ENCODE results near the gene DHFR. TPM values are rescaled to one million over a fixed set of nuclear protein-coding genes. Genes with fewer than 3 reads are reported as not detected.
"Not testable (repeated sequence)": the region's sequence is repeated elsewhere in the genome, so short reads cannot be mapped to it uniquely, and the experiment has no call there.

DHFR gene
- total and polyA plus RNA-seq, 8 donors = 19.5 to 69.8 (median 43.7) TPM

DNA sequence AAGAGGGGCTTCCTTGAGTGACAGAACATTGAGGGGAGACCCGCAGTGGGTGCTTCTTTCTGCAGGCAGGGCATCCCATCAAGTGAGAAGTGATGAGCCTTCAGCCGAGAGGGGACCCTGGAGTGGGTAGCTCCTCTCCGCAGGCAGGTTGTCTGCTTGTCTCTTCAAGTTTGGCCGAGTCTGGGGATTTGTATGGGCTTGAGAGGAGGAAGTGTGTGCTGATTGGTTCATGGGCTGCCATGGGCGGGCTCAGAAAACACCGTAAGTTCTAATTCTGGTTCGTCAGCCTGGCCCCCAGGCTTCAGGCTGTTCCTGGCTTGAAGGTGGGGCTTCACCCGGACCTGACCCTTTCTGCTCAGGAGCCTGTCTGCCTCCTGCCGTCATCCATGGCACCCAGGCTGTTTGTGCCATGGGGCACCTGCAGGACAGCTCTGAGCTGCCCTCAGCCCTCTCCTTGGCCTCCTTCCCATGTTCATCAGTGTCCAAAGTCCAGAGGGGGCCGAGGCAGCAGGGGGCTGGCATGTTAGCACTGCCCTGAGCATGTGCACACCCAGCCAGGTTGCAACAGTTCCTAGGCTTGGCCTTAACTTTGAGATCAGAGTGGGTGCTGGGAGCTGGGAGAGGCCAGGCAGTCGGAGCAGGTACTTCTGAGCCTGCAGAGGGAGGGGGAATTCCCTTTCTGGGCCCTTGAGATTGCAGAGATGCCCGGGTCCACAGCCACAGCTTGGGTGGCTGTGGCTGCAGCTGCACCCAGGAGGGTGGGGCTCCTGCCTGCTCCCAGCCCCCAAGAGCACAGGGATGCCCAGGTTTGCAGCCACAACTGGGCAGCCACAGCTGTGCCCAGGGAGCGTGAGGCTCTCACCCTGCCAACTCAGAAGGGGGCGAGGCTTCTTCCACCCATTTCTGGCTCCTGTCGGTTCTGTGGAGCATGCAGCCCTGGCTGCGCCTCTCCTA lies 13.5 kb upstream of the DHFR start:
- no peaks in the 10 kb centered on the region for H3K9me3 ChIP-seq
- H3K4me1 ChIP-seq = no peaks in the 10 kb centered on the region
- H3K4me3 ChIP-seq = no peak overlapping the region
- no peaks in the 10 kb centered on the region for H3K27me3 ChIP-seq
- H3K27ac ChIP-seq = no peak overlapping the region
- peak in 2 of 4 donors; percentile 61 to 67 for DNase-seq
- H3K36me3 ChIP-seq = peaks cover 0 to 79% of the 10 kb centered on the region in 2 donors
- peak; percentile 96 for ATAC-seq
- TF ChIP-seq, protein P1, sequence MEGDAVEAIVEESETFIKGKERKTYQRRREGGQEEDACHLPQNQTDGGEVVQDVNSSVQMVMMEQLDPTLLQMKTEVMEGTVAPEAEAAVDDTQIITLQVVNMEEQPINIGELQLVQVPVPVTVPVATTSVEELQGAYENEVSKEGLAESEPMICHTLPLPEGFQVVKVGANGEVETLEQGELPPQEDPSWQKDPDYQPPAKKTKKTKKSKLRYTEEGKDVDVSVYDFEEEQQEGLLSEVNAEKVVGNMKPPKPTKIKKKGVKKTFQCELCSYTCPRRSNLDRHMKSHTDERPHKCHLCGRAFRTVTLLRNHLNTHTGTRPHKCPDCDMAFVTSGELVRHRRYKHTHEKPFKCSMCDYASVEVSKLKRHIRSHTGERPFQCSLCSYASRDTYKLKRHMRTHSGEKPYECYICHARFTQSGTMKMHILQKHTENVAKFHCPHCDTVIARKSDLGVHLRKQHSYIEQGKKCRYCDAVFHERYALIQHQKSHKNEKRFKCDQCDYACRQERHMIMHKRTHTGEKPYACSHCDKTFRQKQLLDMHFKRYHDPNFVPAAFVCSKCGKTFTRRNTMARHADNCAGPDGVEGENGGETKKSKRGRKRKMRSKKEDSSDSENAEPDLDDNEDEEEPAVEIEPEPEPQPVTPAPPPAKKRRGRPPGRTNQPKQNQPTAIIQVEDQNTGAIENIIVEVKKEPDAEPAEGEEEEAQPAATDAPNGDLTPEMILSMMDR (IDR thresholded peaks at IDR 0.05) = no peak
- intact Hi-C loops (cut with DNase I) = no loop called here

GRCh38 chr5:80667384-80667783 lies 12.6 kb upstream of the DHFR start:
- no peak overlapping the region for H3K27ac ChIP-seq
- intact Hi-C loops (cut with DNase I) = no loop called here
- H3K36me3 ChIP-seq = peaks cover 0 to 79% of the 10 kb centered on the region in 2 donors
- H3K4me3 ChIP-seq = no peak overlapping the region
- DNase-seq (no peak), ATAC-seq (no peak)
- no peaks in the 10 kb centered on the region for H3K4me1 ChIP-seq
- H3K27me3 ChIP-seq = no peaks in the 10 kb centered on the region
- TF ChIP-seq, protein P1 (IDR thresholded peaks at IDR 0.05) = no peak
- no peaks in the 10 kb centered on the region for H3K9me3 ChIP-seq

- TF ChIP-seq, protein P1 (IDR thresholded peaks at IDR 0.05) = no peak
- H3K36me3 ChIP-seq = peaks cover 0 to 82% of the 10 kb centered on the region in 2 donors
Measured at GRCh38 chr5:80665057-80665456, 10.3 kb upstream of the DHFR start.

GRCh38 chr5:80662108-80662507 lies 7.3 kb upstream of the DHFR start:
- DNase-seq = no peak
- TF ChIP-seq, protein P1 (IDR thresholded peaks at IDR 0.05) = no peak
- intact Hi-C loops (cut with DNase I) = no loop called here
- peaks cover 0 to 86% of the 10 kb centered on the region in 2 donors for H3K36me3 ChIP-seq
- H3K27me3 ChIP-seq = no peaks in the 10 kb centered on the region
- no peak for ATAC-seq
- no peak overlapping the region for H3K27ac ChIP-seq
- H3K4me3 ChIP-seq = no peak overlapping the region
- H3K9me3 ChIP-seq = no peaks in the 10 kb centered on the region
- peaks cover 0 to 7% of the 10 kb centered on the region in 2 donors for H3K4me1 ChIP-seq

More at GRCh38 chr5:80665057-80665456, 10.3 kb upstream of the DHFR start:
- Histone ChIP-seq H3K4me1 (no peaks in the 10 kb centered on the region), H3K9me3 (no peaks in the 10 kb centered on the region), H3K27me3 (no peaks in the 10 kb centered on the region), H3K27ac (no peak overlapping the region), H3K4me3 (no peak overlapping the region)
- intact Hi-C loops (cut with DNase I) = no loop called here
- DNase-seq (no peak), ATAC-seq (no peak)

GRCh38 chr5:80660661-80661060 lies 5.9 kb upstream of the DHFR start:
- intact Hi-C loops (cut with DNase I) = not testable (repeated sequence)

More at GRCh38 chr5:80660661-80661060, 5.9 kb upstream of the DHFR start:
- not testable (repeated sequence) for H3K27me3 ChIP-seq, H3K27ac ChIP-seq, ATAC-seq, H3K9me3 ChIP-seq, DNase-seq, H3K4me3 ChIP-seq
- Histone ChIP-seq H3K4me1 (peaks cover under 1 to 14% of the 10 kb centered on the region in 2 donors), H3K36me3 (peaks cover 0 to 82% of the 10 kb centered on the region in 2 donors)

Measured in left lung (tissue), 10 donors.